ENCODE measurements around the gene ANTXR1.

ANTXR1 gene

GRCh38 chr2:69175790-69176715 is 163.1 kb downstream of the ANTXR1 start:
- in situ Hi-C loops (cut with MboI; ENCODE audit: low sequenced_read_pairs), result no loop called here

GRCh38 chr2:69177063-69177771 is 164.2 kb downstream of the ANTXR1 start:
- in situ Hi-C loops (cut with MboI; ENCODE audit: low sequenced_read_pairs), result no loop called here

- in situ Hi-C loops (cut with MboI; ENCODE audit: low sequenced_read_pairs), result no loop called here
Observed at GRCh38 chr2:69177785-69178636, 165.0 kb downstream of the ANTXR1 start.

- in situ Hi-C loops (cut with MboI; ENCODE audit: low sequenced_read_pairs), result no loop called here
Observed at GRCh38 chr2:69178756-69179155, 165.8 kb downstream of the ANTXR1 start.

GRCh38 chr2:69180227-69180626 is 167.2 kb downstream of the ANTXR1 start:
- in situ Hi-C loops (cut with MboI; ENCODE audit: low sequenced_read_pairs), result no loop called here

- in situ Hi-C loops (cut with MboI; ENCODE audit: low sequenced_read_pairs), result no loop called here
Observed at GRCh38 chr2:69180974-69181373, 168.0 kb downstream of the ANTXR1 start.

- in situ Hi-C loops (cut with MboI; ENCODE audit: low sequenced_read_pairs), result no loop called here
Observed at GRCh38 chr2:69181806-69182427, 168.9 kb downstream of the ANTXR1 start.

GRCh38 chr2:69183659-69184058 is 170.7 kb downstream of the ANTXR1 start:
- in situ Hi-C loops (cut with MboI; ENCODE audit: low sequenced_read_pairs), result no loop called here

- in situ Hi-C loops (cut with MboI; ENCODE audit: low sequenced_read_pairs), result no loop called here
Observed at GRCh38 chr2:69184224-69184623, 171.2 kb downstream of the ANTXR1 start.

- in situ Hi-C loops (cut with MboI; ENCODE audit: low sequenced_read_pairs), result no loop called here
Observed at GRCh38 chr2:69185807-69186206, 172.8 kb downstream of the ANTXR1 start.

- in situ Hi-C loops (cut with MboI; ENCODE audit: low sequenced_read_pairs), result no loop called here
Observed at GRCh38 chr2:69186614-69187013, 173.6 kb downstream of the ANTXR1 start.

- in situ Hi-C loops (cut with MboI; ENCODE audit: low sequenced_read_pairs), result no loop called here
Observed at GRCh38 chr2:69188182-69188900, 175.4 kb downstream of the ANTXR1 start.

- in situ Hi-C loops (cut with MboI; ENCODE audit: low sequenced_read_pairs), result no loop called here
Observed at GRCh38 chr2:69190743-69191404, 177.9 kb downstream of the ANTXR1 start.

- in situ Hi-C loops (cut with MboI; ENCODE audit: low sequenced_read_pairs), result no loop called here
Observed at GRCh38 chr2:69191634-69192033, 178.7 kb downstream of the ANTXR1 start.

GRCh38 chr2:69192176-69192945 is 179.4 kb downstream of the ANTXR1 start:
- in situ Hi-C loops (cut with MboI; ENCODE audit: low sequenced_read_pairs), result no loop called here

- in situ Hi-C loops (cut with MboI; ENCODE audit: low sequenced_read_pairs), result no loop called here
Observed at GRCh38 chr2:69195706-69196105, 182.7 kb downstream of the ANTXR1 start.

- in situ Hi-C loops (cut with MboI; ENCODE audit: low sequenced_read_pairs), result no loop called here
Observed at GRCh38 chr2:69196327-69197117, 183.5 kb downstream of the ANTXR1 start.

- in situ Hi-C loops (cut with MboI; ENCODE audit: low sequenced_read_pairs), result no loop called here
Observed at GRCh38 chr2:69200107-69200520, 187.1 kb downstream of the ANTXR1 start.
